ENCODE data around the gene NAV1.

Gene NAV1

GRCh38 chr1:201586806-201587205, 47.9 kb downstream of the NAV1 start:
- DNase-seq (ENCODE audit: low spot score) = no peak

DNA sequence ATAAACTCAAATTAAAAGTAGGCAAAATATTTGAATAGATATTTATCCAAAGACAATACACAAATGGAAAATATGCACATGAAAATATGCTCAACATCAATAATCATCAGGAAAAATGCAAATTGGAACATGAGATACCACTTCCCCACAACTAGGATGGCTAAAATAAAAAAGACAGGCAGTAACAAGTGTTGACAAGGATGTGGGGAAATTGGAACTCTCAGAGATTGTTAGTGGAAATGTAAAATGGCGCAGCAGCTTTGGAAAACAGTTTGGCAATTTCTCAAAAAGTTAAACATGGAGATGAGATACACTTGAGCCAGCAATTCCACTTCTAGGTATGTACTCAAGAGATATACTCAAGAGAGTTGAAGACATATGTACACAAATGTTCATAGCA, 48.8 kb downstream of the NAV1 start:
- no peak for DNase-seq (ENCODE audit: low spot score)
